ENCODE measurements around the gene DNAJC27.
"Not testable (repeated sequence)": the region's sequence is repeated elsewhere in the genome, so short reads cannot be mapped to it uniquely, and the experiment has no call there.

DNA sequence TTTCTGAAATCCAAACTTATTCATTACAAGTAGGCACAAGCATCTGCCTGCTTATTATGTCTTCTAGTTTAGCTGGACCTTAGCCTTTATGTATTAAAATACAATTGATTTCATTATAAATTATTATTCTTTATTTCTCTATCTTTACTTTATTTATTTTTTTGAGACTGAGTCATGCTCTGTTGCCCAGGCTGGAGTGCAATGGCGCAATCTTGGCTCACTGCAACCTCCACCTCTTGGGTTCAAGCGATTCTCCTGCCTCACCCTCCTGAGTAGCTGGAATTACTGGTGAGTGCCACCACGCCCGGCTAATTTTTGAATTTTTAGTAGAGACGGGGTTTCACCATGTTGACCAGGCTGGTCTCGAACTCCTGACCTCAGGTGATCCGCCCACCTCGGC is 27.3 kb upstream of the DNAJC27 start:
- TF ChIP-seq, protein P1, sequence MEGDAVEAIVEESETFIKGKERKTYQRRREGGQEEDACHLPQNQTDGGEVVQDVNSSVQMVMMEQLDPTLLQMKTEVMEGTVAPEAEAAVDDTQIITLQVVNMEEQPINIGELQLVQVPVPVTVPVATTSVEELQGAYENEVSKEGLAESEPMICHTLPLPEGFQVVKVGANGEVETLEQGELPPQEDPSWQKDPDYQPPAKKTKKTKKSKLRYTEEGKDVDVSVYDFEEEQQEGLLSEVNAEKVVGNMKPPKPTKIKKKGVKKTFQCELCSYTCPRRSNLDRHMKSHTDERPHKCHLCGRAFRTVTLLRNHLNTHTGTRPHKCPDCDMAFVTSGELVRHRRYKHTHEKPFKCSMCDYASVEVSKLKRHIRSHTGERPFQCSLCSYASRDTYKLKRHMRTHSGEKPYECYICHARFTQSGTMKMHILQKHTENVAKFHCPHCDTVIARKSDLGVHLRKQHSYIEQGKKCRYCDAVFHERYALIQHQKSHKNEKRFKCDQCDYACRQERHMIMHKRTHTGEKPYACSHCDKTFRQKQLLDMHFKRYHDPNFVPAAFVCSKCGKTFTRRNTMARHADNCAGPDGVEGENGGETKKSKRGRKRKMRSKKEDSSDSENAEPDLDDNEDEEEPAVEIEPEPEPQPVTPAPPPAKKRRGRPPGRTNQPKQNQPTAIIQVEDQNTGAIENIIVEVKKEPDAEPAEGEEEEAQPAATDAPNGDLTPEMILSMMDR (IDR thresholded peaks at IDR 0.05), result not testable (repeated sequence)
- TF ChIP-seq POLR2AphosphoS5, EP300 (IDR thresholded peaks at IDR 0.05): not testable (repeated sequence)
